Keratinocyte (primary cell): ENCODE data around the gene ACOXL. TPM values are rescaled to one million over a fixed set of nuclear protein-coding genes. Genes with fewer than 3 reads are reported as not detected.

Experiments used
- DNase-seq: peaks from one replicate; pipeline ENCODE4 v3.0.0-alpha.2; 2011; ENCODE audit warnings: low read depth, missing footprints, low spot score
- FAIRE-seq: peaks from 2 replicates; lab custom pipeline; 2011; peaks lifted over from hg19 to GRCh38; lab: Jason Lieb, UNC
- H2AFZ ChIP-seq: 2 replicates; pipeline ENCODE4 v1.6.0; 2012; ENCODE audit warnings: low read length, control low read depth, inconsistent platforms; ENCODE audit not compliant: control insufficient read depth
- H3K27ac ChIP-seq: 2 replicates; pipeline ENCODE4 v1.5.1; 2011; ENCODE audit warnings: low read length; ENCODE audit not compliant: control insufficient read depth, insufficient read depth
- H3K27me3 ChIP-seq: 3 replicates; pipeline ENCODE4 v1.6.0; 2011; ENCODE audit warnings: low read length; ENCODE audit not compliant: control insufficient read depth, insufficient read depth; ENCODE audit errors: extremely low read depth
- H3K36me3 ChIP-seq, 2 experiments: 2 replicates in 1 of 2; 3 replicates in 1 of 2; pipeline ENCODE4 v1.5.1; 2011; ENCODE audit warnings: low read length in 2 of 2, mild to moderate bottlenecking in 1 of 2; ENCODE audit not compliant: control insufficient read depth in 2 of 2, insufficient read depth in 2 of 2; ENCODE audit errors: extremely low read depth in 1 of 2
- H3K4me1 ChIP-seq: 3 replicates; pipeline ENCODE4 v1.5.1; 2011; ENCODE audit warnings: low read length; ENCODE audit not compliant: control insufficient read depth, insufficient read depth; ENCODE audit errors: extremely low read depth
- H3K4me2 ChIP-seq: 3 replicates; pipeline ENCODE4 v1.6.0; 2011; ENCODE audit warnings: low read depth, low read length; ENCODE audit not compliant: control insufficient read depth, insufficient read depth; ENCODE audit errors: extremely low read depth
- H3K4me3 ChIP-seq, 3 experiments: fragments of 200-600 bp in 1 of 3; sonication (generic) in 1 of 3; 2 replicates in 2 of 3; 3 replicates in 1 of 3; pipeline ENCODE4 v1.5.1; 2011 to 2016; ENCODE audit warnings: low read length in 3 of 3, mild to moderate bottlenecking in 3 of 3, control low read depth in 2 of 3, inconsistent platforms in 1 of 3, low read depth in 1 of 3, mixed read lengths in 1 of 3, mixed run types in 1 of 3, moderate library complexity in 1 of 3; ENCODE audit not compliant: control insufficient read depth in 2 of 3, insufficient read depth in 2 of 3; ENCODE audit errors: extremely low read depth in 1 of 3
- H3K79me2 ChIP-seq: 2 replicates; pipeline ENCODE4 v1.6.0; 2012; ENCODE audit warnings: low read length; ENCODE audit not compliant: control insufficient read depth, insufficient read depth
- H3K9ac ChIP-seq: 3 replicates; pipeline ENCODE4 v1.6.0; 2011; ENCODE audit warnings: low read length; ENCODE audit not compliant: control insufficient read depth, insufficient read depth; ENCODE audit errors: extremely low read depth
- H3K9me1 ChIP-seq: 3 replicates; pipeline ENCODE4 v1.6.0; 2011; ENCODE audit warnings: low read length; ENCODE audit not compliant: control insufficient read depth, insufficient read depth; ENCODE audit errors: extremely low read depth
- H3K9me3 ChIP-seq: 2 replicates; pipeline ENCODE4 v1.5.1; 2012; ENCODE audit warnings: low read depth, low read length; ENCODE audit not compliant: control insufficient read depth
- H4K20me1 ChIP-seq: 3 replicates; pipeline ENCODE4 v1.6.0; 2011; ENCODE audit warnings: low read length; ENCODE audit not compliant: control insufficient read depth, insufficient read depth; ENCODE audit errors: extremely low read depth
- CTCF ChIP-seq, 3 experiments: IDR thresholded peaks in 1 of 3; conservative IDR thresholded peaks in 1 of 3; optimal IDR thresholded peaks in 1 of 3; 2 replicates in 2 of 3; 3 replicates in 1 of 3; pipeline versions ENCODE3 to v1.5.1; 2011; ENCODE audit warnings: low read length in 3 of 3, mild to moderate bottlenecking in 3 of 3, moderate library complexity in 2 of 3, control low read depth in 1 of 3, inconsistent platforms in 1 of 3; ENCODE audit not compliant: insufficient read depth in 2 of 3; ENCODE audit errors: extremely low read depth in 1 of 3
- EZH2 ChIP-seq: IDR thresholded peaks from one replicate; pipeline ENCODE4 v1.6.1; 2012; ENCODE audit warnings: inconsistent platforms, mild to moderate bottlenecking, low read length, moderate library complexity
- dilution Hi-C: fragments of 300-500 bp; cut with MboI; formaldehyde crosslinking; loops from one replicate; pipeline ENCODE4 v1.7.0; 2020; ENCODE audit warnings: low sequenced_read_pairs; ENCODE audit not compliant: extremely low pct_ligation_motif_present
- polyA plus RNA-seq, 5 experiments: library from polyadenylated mRNA; depleted of rRNA in 3 of 5; stranded (reverse) in 3 of 5; stranded (forward) in 1 of 5; unstranded in 1 of 5; fragments of >200 nt; gene quantifications; 1 replicate in 1 of 5; 2 replicates in 3 of 5; 3 replicates in 1 of 5; pipeline versions ENCODE4 v1.2.1 to v1.2.3, GENCODE V29; 2011 to 2012; ENCODE audit warnings: missing spikeins in 2 of 5, low read depth in 1 of 5, low replicate concordance in 1 of 5

ACOXL gene
- polyA plus RNA-seq, 1 donor (not counting 4 experiments of a cell fraction or from before 2014, with no cell fraction given), result 0.04 TPM

- FAIRE-seq, result no peak
- Histone ChIP-seq H3K4me3 (no peak overlapping the region), H3K4me2 (no peak overlapping the region), H3K9me1 (peaks cover 2% of the 10 kb centered on the region), H3K27me3 (no peaks in the 10 kb centered on the region), H4K20me1 (no peaks in the 10 kb centered on the region), H3K79me2 (no peaks in the 10 kb centered on the region), H3K9ac (no peak overlapping the region), H2AFZ (no peak overlapping the region), H3K36me3 (peaks cover 0 to 7% of the 10 kb centered on the region in 2 experiments), H3K4me1 (peaks cover 22% of the 10 kb centered on the region), H3K27ac (no peak overlapping the region), H3K9me3 (no peaks in the 10 kb centered on the region)
- dilution Hi-C loops, result no loop called here
- no peak for DNase-seq
- TF ChIP-seq EZH2 (no peak), CTCF (optimal IDR thresholded peaks at IDR 0.05 in 1 of 3, IDR thresholded peaks at IDR 0.05 in 1 of 3, conservative IDR thresholded peaks at IDR 0.05 in 1 of 3; ENCODE audit: extremely low read depth in 1 of 3, insufficient read depth in 2 of 3, low read length in 3 of 3) (no peak)
Measured at GRCh38 chr2:111164078-111164477, 431.7 kb downstream of the ACOXL start.

GRCh38 chr2:111165084-111165483 is 432.7 kb downstream of the ACOXL start:
- dilution Hi-C loops, result no loop called here

More at GRCh38 chr2:111165084-111165483, 432.7 kb downstream of the ACOXL start:
- peaks cover 22% of the 10 kb centered on the region for H3K4me1 ChIP-seq
- no peak overlapping the region for H3K4me3 ChIP-seq
- FAIRE-seq, result no peak
- H3K36me3 ChIP-seq, result peaks cover 0 to 7% of the 10 kb centered on the region in 2 experiments
- H3K9ac ChIP-seq, result no peak overlapping the region
- TF ChIP-seq EZH2 (no peak), CTCF (optimal IDR thresholded peaks at IDR 0.05 in 1 of 3, IDR thresholded peaks at IDR 0.05 in 1 of 3, conservative IDR thresholded peaks at IDR 0.05 in 1 of 3; ENCODE audit: extremely low read depth in 1 of 3, insufficient read depth in 2 of 3, low read length in 3 of 3) (no peak)
- H4K20me1 ChIP-seq, result no peaks in the 10 kb centered on the region
- H3K9me1 ChIP-seq, result peaks cover 2% of the 10 kb centered on the region
- no peaks in the 10 kb centered on the region for H3K79me2 ChIP-seq
- no peak overlapping the region for H3K4me2 ChIP-seq
- no peaks in the 10 kb centered on the region for H3K27me3 ChIP-seq
- no peak for DNase-seq
- H3K9me3 ChIP-seq, result no peaks in the 10 kb centered on the region
- H3K27ac ChIP-seq, result no peak overlapping the region
- H2AFZ ChIP-seq, result no peak overlapping the region
